Colonic mucosa (tissue), 4 donors: ENCODE data around the gene CUL2. TPM values are rescaled to one million over a fixed set of nuclear protein-coding genes. Genes with fewer than 3 reads are reported as not detected.
A peak's percentile ranks its signal among the peaks of the same experiment; 100 is the strongest.

ENCODE experiments used
- DNase-seq: peaks from one replicate; pipeline ENCODE4 v3.0.0-alpha.2; 2020
- H3K27ac ChIP-seq: fragments of 200-600 bp; one replicate; pipeline ENCODE4 v1.8.0; 2021
- H3K27me3 ChIP-seq: fragments of 200-600 bp; one replicate; pipeline ENCODE4 v1.8.0; 2021
- H3K36me3 ChIP-seq: fragments of 200-600 bp; one replicate; pipeline ENCODE4 v1.8.0; 2021
- H3K4me1 ChIP-seq: fragments of 200-600 bp; one replicate; pipeline ENCODE4 v1.8.0; 2021; ENCODE audit warnings: mild to moderate bottlenecking
- H3K4me3 ChIP-seq: fragments of 200-600 bp; one replicate; pipeline ENCODE4 v1.8.0; 2021
- H3K9ac ChIP-seq, 2 donors: one replicate each; pipeline ENCODE4 v1.7.0; 2013; ENCODE audit warnings: control low read depth in 2 of 2, low read depth in 2 of 2, low read length in 2 of 2
- H3K9me3 ChIP-seq: fragments of 200-600 bp; one replicate; pipeline ENCODE4 v1.8.0; 2021
- intact Hi-C: fragments of 100-400 bp; cut with DNase I; formaldehyde crosslinking; loops from one replicate; pipeline ENCODE4 v1.14.1; 2022
- total RNA-seq, 2 donors: library from RNA; stranded (reverse); fragmentation: NEBNext Ultra II Directional in 1 of 2; extraction: Animal tissue kit (Norgen Biotek cat#: 25700) in 1 of 2; gene quantifications; one replicate each; pipeline ENCODE4 v1.2.1, GENCODE V29; 2021
- TF ChIP-seq, protein P1 (sequence below): fragments of 200-600 bp; IDR thresholded peaks from one replicate; pipeline ENCODE4 v1.8.0; 2022; ENCODE audit warnings: antibody characterized with exemption, mild to moderate bottlenecking
- donor health status: healthy.
- donor health status: DM: no; HTN: no; CAD: no.
- donor health status: DM: no; HTN: no; CAD: no.

The CUL2 gene
- total RNA-seq, 2 donors from 2014 or later, result 26.3 to 27.4 TPM

DNA sequence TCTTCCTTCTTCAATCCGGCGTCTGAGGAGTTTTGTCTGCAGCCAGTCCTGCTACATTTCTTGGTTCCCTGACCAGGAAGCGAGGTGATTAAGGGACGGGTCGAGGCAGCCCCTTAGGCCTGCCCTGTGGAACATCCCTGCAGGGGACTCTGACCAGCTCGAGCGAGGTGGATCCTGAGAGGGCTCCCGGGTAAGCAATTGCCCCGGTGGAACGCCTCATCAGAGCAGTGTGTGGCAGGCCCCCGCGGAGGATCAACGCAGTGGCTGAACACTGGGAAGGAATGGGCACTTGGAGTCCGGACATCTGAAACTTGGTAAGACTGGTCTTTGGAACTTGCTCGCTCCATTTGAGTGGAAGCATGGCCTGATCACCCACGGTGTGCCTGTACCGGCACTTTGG, 121.0 kb downstream of the CUL2 start:
- no peak overlapping the region for H3K4me3 ChIP-seq
- intact Hi-C loops, result no loop called here
- no peaks in the 10 kb centered on the region for H3K4me1 ChIP-seq
- DNase-seq, result no peak
- H3K36me3 ChIP-seq, result no peaks in the 10 kb centered on the region
- no peaks in the 10 kb centered on the region for H3K27me3 ChIP-seq
- no peak overlapping the region for H3K9ac ChIP-seq
- TF ChIP-seq, protein P1, sequence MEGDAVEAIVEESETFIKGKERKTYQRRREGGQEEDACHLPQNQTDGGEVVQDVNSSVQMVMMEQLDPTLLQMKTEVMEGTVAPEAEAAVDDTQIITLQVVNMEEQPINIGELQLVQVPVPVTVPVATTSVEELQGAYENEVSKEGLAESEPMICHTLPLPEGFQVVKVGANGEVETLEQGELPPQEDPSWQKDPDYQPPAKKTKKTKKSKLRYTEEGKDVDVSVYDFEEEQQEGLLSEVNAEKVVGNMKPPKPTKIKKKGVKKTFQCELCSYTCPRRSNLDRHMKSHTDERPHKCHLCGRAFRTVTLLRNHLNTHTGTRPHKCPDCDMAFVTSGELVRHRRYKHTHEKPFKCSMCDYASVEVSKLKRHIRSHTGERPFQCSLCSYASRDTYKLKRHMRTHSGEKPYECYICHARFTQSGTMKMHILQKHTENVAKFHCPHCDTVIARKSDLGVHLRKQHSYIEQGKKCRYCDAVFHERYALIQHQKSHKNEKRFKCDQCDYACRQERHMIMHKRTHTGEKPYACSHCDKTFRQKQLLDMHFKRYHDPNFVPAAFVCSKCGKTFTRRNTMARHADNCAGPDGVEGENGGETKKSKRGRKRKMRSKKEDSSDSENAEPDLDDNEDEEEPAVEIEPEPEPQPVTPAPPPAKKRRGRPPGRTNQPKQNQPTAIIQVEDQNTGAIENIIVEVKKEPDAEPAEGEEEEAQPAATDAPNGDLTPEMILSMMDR, result no peak
- H3K27ac ChIP-seq, result no peak overlapping the region
- no peaks in the 10 kb centered on the region for H3K9me3 ChIP-seq

DNA sequence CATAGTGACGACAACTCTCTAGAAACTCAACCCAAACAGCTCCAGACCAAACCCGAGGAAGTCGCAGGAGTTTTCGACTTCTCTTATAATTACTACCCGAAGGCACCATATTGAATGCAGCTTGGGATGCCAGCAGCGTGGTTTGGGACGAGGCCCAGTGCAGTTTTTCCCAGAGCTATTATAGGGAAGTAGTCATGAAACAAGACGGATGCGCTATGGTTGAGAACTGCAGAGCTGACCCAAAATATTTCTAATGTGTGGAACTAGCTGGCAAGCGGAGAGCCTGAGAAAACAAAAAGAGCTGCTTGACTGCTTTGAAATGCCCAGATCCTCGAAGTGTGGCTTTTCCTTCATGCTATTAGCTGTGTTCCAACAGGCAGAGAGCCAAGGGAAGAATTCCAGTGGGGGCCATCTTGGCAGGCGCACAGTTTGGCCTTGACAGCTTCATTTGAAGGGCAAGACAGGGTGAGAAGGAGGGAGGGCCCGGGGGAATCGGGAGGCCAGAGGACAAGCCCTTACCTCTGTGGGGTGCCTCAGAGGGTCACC, 122.7 kb downstream of the CUL2 start:
- Histone ChIP-seq H3K4me3 (no peak overlapping the region), H3K27me3 (no peaks in the 10 kb centered on the region), H3K36me3 (no peaks in the 10 kb centered on the region), H3K9ac (no peak overlapping the region), H3K27ac (no peak overlapping the region), H3K4me1 (no peaks in the 10 kb centered on the region), H3K9me3 (no peaks in the 10 kb centered on the region)
- TF ChIP-seq, protein P1, result no peak
- intact Hi-C loops, result no loop called here
- DNase-seq, result no peak

DNA sequence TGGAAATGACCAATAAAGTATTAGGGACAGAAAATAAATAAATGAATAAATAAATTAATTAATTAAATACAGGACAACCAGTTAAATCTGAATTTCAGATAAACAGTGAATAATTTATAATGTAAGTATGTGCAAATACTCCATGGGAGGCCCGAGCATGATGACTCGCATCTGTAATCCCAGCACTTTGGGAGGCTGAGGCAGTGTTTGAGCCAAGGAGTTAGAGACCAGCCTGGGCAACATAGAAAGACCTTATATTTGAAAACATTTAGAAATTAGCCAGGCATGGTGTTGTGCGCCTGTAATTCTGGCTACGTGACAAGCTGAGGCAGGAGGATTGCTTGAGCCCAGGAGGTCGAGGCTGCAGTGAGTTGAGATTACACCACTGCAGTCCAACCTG, 123.7 kb downstream of the CUL2 start:
- H3K9me3 ChIP-seq, result no peaks in the 10 kb centered on the region
- DNase-seq, result no peak
- intact Hi-C loops, result no loop called here
- H3K36me3 ChIP-seq, result no peaks in the 10 kb centered on the region
- H3K4me1 ChIP-seq, result no peaks in the 10 kb centered on the region
- H3K4me3 ChIP-seq, result no peak overlapping the region
- TF ChIP-seq, protein P1, result no peak
- H3K9ac ChIP-seq, result no peak overlapping the region
- no peak overlapping the region for H3K27ac ChIP-seq
- no peaks in the 10 kb centered on the region for H3K27me3 ChIP-seq

DNA sequence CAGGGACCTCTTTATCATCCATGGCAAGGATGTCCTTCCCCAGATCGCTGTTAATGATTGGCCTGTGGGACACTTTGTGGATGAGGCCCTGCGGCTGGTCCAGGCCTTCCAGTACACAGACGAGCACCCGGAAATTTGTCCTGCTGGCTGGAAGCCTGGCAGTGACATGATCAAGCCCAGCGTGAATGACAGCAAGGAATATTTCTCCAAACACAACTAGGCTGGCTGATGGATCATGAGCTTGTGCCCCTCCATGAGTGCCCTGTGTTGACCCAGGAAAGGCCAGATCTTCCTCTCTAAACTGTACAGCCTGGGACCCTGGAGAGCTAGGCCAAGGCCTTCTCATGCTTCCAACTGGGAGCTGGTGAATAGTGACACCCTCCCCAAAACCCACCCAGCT, 124.1 kb downstream of the CUL2 start:
- H3K4me3 ChIP-seq, result no peak overlapping the region
- H3K9me3 ChIP-seq, result no peaks in the 10 kb centered on the region
- no peaks in the 10 kb centered on the region for H3K27me3 ChIP-seq
- peak; percentile 57 for DNase-seq
- no peaks in the 10 kb centered on the region for H3K36me3 ChIP-seq
- H3K9ac ChIP-seq, result no peak overlapping the region
- H3K27ac ChIP-seq, result no peak overlapping the region
- TF ChIP-seq, protein P1, result no peak
- intact Hi-C loops, result no loop called here
- H3K4me1 ChIP-seq, result no peaks in the 10 kb centered on the region

DNA sequence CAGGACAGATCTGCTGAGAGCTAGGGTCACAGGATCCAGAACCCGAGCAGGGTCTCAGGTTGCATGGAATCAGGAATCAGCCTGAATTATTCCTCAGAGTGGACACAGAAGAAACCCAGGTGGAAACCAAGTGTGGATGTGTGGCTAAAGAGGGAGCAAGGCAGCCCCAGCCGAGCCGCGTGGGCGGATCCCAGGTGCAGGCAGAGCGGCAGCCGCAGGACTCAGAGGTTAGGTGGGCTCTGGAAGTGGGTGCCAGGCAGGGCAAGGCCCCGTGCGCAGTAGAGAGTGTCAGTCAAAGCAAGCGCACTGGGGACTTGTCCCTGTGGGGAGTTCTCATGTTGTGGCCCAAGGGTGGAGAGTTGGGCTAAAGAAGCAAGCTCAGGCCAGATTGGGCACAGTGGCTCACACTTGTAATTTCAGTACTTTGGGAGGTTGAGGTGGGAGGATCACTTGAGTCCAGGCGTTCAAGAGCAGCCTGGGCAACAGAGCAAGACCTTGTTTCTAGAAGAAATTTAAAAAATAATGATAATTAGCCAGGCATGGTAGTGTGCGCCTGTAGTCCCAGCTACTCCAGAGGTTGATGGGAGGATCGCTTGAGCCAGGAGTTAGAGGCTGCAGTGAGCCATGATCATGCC, 125.9 kb downstream of the CUL2 start:
- no peaks in the 10 kb centered on the region for H3K9me3 ChIP-seq
- no peak for DNase-seq
- intact Hi-C loops, result no loop called here
- no peak overlapping the region for H3K4me3 ChIP-seq
- TF ChIP-seq, protein P1, result no peak
- H3K27ac ChIP-seq, result no peak overlapping the region
- H3K36me3 ChIP-seq, result no peaks in the 10 kb centered on the region
- H3K9ac ChIP-seq, result no peak overlapping the region
- H3K4me1 ChIP-seq, result no peaks in the 10 kb centered on the region
- H3K27me3 ChIP-seq, result no peaks in the 10 kb centered on the region
